Subcutaneous adipose tissue (tissue), 4 donors: ENCODE results near the gene TNFRSF1A. TPM values are rescaled to one million over a fixed set of nuclear protein-coding genes. Genes with fewer than 3 reads are reported as not detected.

ENCODE experiments used
- total RNA-seq, 4 donors: library from RNA; depleted of rRNA; stranded (reverse); fragments of >200 nt; gene quantifications; one replicate each; pipeline ENCODE4 v1.1.0, GENCODE V29; 2016
- TF ChIP-seq, protein P1 (sequence below): fragments of 450-650 bp; IDR thresholded peaks from one replicate; pipeline ENCODE4 v1.5.1; 2016; ENCODE audit warnings: low read depth, mild to moderate bottlenecking, control low read depth, antibody characterized with exemption, moderate library complexity

TNFRSF1A gene
- total RNA-seq, 4 donors from 2014 or later = 207 to 269 (median 239) TPM

DNA sequence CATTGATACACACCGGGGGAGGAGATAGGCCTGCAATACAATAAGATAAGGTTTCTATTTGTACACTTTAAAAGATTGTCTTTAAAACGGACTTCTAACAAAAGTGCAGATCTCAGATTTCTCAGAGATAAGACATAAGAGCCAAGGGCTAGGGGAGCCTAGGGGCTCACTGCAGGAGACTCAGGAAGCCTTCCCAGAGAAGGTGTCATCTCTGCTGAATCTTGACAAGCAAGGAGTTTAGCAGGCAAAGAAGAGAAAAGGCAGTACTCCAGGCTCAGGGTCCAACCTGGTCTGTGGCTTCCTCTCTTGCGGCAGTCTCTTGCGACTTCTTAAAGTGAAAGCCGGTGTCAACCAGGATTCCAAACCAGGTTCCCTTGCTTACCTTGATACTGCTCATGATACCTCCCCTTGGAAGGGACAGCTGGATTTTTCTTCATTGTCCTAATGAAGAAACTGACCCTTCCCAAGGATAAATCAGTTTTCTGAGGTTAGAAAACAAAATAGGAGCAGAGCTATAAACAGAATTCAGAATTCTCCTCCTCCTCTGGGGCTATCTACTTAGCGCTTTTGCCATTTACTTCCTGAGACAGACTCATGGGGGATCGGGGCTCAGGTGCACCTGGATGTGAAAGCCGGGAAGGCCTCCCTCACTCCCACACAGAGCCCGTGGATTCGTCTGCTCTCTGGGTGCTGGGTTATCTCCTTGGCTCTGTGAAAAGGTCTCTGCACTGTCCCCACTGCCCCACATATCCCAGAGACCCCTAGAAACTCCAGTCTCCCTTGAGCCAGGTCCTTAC, 35.2 kb upstream of the TNFRSF1A start:
- TF ChIP-seq, protein P1, sequence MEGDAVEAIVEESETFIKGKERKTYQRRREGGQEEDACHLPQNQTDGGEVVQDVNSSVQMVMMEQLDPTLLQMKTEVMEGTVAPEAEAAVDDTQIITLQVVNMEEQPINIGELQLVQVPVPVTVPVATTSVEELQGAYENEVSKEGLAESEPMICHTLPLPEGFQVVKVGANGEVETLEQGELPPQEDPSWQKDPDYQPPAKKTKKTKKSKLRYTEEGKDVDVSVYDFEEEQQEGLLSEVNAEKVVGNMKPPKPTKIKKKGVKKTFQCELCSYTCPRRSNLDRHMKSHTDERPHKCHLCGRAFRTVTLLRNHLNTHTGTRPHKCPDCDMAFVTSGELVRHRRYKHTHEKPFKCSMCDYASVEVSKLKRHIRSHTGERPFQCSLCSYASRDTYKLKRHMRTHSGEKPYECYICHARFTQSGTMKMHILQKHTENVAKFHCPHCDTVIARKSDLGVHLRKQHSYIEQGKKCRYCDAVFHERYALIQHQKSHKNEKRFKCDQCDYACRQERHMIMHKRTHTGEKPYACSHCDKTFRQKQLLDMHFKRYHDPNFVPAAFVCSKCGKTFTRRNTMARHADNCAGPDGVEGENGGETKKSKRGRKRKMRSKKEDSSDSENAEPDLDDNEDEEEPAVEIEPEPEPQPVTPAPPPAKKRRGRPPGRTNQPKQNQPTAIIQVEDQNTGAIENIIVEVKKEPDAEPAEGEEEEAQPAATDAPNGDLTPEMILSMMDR = no peak

DNA sequence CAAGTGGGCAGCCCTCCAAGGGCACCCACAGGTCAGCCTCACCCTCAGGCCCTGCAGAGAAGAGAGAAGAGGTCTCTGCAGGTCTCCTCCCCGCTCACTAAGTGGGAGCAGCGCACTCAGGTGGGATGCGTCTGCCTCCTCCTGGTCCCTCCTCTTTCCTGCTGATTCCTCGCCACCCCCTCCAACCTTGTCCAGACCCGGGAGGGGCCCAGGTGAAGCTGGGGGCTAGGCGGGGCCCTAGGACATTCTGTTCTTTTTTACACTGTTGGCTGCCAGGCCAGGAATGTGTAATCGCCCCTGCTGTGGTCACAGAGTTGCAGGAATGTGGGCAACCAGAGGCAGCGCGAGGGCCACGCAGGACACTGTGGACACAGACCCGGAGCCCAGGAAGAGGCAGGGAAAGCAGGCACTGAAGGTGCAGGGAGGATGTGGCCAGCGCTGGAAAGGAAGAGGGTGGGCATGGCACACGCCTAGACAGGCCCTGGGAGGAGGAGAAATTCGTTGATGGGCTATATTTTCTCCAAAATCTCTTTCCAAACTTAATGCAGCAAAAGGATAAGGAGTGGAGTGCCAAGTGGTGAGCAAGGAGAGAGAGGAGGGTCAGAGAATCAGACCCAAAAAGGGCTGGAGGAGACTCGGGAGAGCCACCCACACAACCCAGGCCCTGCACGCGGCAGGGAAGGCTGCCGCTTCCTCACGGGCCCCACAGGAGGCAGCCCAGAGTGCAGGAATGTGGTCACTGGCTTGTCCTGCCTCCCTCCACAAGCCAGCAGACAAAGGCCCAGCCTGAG, 34.4 kb upstream of the TNFRSF1A start:
- TF ChIP-seq, protein P1 = no peak

DNA sequence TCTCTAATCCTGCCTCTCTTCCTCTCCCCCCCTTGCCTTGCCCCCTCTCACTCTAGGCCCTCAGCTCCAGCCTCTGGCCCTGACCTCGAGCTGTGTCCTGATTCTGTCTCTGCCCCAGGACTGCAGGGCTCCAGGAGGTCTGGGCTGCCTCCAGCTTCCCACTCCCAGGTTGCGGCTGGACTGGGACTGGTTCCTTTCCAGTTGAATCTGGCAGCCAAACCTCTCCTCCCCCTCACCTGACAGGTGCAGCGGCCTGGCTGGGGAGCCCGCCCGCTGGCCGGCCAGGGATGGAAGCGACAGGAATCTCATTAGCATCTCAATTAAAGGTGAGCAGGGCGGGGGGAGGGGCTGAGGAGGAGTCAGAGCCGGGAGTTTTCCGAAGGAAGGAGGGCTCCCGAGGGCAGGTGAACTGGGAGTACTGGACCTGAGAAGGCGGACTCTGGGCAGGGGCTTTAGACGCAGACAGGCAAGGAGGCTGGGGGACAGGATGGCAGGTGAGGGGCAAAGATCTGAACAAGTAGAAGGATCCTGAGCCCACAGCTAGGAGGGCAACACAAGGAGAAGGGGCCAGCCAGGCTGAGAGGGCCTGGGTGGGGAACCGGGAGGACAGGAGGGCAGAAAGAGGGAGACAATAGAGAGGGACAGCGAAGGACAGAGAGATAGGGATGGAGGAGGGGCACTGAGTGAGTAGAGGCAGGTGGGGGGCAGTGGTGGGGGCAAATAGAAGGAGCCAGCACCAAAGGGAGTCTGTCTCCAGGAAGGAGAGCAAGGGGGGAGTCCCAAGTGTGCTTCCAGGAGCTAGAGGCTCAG, 33.6 kb upstream of the TNFRSF1A start, which contains the start of gene SCNN1A:
TSS of gene SCNN1A (minus strand) at position 295 of the 810 bp plus-strand sequence. CDS start 780 bp downstream, outside the sequence.
- TF ChIP-seq, protein P1 = no peak

DNA sequence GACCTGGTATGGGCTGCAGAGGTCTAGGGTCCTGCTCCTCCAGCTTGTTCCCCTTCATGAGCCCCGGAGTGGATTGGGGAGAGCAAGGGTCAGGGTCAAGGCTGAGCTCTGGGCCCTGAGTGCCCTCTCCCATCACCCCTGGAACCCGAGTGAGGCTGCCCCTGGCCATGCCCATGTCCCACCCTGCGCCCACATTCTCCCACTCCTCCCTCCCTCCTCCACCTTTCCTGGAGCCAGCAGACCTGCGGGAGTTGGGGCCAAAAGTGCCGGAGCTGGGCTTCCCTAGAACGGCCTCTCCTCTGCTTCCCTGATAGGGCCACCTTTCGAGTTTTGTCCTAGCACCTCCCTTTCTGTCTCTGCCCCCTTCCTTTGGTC, 32.9 kb upstream of the TNFRSF1A start:
- TF ChIP-seq, protein P1 = no peak

DNA sequence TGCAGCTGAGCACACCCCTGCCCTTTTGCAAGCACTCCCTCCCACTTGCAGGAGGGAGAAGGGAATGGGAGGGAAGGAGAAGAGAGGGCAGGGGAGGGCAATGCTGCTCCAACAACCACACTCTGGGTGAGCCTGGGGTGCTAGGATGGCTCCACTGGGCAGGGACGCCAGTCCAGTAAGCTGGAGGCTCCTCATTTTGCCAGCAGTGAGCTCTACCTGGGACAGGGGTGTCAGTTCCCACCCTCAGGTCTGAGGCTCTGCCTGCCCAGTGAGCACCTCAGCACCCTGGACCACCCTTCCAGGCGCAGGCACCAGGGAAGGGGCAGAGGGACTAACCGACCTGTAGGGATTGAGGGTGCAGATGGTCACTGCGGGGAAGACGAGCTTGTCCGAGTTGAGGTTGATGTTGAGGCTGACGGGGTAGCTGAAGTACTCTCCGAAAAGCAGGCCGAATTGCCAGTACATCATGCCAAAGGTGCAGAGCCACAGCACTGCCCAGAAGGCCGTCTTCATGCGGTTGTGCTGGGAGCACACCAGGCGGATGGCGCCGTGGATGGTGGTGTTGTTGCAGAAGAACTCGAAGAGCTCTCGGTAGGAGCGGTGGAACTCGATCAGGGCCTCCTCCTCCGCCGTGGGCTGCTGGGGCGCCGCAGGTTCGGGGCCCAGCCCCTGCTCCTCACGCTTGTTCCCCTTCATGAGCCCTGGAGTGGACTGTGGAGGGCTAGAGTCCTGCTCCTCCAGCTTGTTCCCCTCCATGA, 32.3 kb upstream of the TNFRSF1A start:
- TF ChIP-seq, protein P1 = no peak

DNA sequence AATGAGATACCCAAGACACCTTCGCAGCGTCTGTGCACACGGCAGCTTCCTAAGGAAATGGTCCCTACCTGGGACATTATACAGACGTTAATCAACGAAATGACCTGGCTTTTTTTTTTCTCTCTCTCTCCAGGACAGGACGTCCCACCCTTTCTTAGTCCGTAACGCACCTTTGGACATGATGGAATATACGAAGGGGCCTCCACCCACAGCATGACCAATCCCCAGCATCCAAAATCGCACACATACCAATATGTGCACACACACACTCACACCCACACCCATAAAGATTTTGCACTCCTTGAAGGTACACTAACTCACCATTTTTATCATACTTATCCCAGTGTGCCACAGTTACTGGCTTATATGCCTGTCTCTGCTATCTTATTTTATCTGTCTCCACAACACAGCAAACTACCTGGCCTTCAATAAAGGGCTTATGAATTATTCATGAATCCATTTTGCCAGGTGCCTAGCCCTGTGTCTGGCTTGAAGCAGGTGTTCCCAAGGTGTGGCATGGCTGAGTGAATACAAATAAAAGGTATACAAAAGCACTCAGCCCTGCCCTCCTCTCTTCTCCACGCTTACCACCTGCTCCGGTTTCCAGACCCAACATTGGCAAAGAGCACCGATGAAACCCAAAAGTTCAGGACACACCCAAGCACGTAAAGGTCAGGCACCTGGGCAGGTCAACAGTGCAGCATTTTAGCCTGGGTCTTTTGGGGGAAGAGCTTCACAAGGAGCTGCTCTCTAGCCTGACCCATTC, 31.3 kb upstream of the TNFRSF1A start:
- TF ChIP-seq, protein P1 = no peak
